ENCODE results near the gene PIH1D2.
"Not testable (repeated sequence)": the region's sequence is repeated elsewhere in the genome, so short reads cannot be mapped to it uniquely, and the experiment has no call there.

- TF ChIP-seq, protein P1, sequence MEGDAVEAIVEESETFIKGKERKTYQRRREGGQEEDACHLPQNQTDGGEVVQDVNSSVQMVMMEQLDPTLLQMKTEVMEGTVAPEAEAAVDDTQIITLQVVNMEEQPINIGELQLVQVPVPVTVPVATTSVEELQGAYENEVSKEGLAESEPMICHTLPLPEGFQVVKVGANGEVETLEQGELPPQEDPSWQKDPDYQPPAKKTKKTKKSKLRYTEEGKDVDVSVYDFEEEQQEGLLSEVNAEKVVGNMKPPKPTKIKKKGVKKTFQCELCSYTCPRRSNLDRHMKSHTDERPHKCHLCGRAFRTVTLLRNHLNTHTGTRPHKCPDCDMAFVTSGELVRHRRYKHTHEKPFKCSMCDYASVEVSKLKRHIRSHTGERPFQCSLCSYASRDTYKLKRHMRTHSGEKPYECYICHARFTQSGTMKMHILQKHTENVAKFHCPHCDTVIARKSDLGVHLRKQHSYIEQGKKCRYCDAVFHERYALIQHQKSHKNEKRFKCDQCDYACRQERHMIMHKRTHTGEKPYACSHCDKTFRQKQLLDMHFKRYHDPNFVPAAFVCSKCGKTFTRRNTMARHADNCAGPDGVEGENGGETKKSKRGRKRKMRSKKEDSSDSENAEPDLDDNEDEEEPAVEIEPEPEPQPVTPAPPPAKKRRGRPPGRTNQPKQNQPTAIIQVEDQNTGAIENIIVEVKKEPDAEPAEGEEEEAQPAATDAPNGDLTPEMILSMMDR (IDR thresholded peaks at IDR 0.05) = not testable (repeated sequence)
- TF ChIP-seq POLR2A (IDR thresholded peaks at IDR 0.05) = not testable (repeated sequence)
These were observed 21.5 kb upstream of the PIH1D2 start for GRCh38 chr11:112095302-112095701.
